Neural cell (in vitro differentiated cells): ENCODE measurements around the gene CDK17.

ENCODE experiments used
- EZH2 ChIP-seq: fragments of 200-600, 300-800 bp; shearing (Covaris generic), sonication (generic); IDR thresholded peaks from 2 replicates; pipeline ENCODE4 v1.6.1; 2014; ENCODE audit warnings: antibody characterized with exemption, low read length, borderline replicate concordance, mild to moderate bottlenecking; ENCODE audit not compliant: insufficient read depth, poor library complexity, severe bottlenecking
- POLR2AphosphoS5 ChIP-seq: IDR thresholded peaks from 2 replicates; pipeline ENCODE4 v1.6.1; 2012
- REST ChIP-seq: IDR thresholded peaks from 2 replicates; pipeline ENCODE4 v1.6.1; 2012; ENCODE audit warnings: borderline replicate concordance
- TAF1 ChIP-seq: IDR thresholded peaks from 2 replicates; pipeline ENCODE4 v1.6.1; 2012; ENCODE audit warnings: low read depth
- TF ChIP-seq, protein P1 (sequence below): fragments of 450-650 bp; IDR thresholded peaks from 2 replicates; pipeline ENCODE4 v1.5.1; 2014; ENCODE audit warnings: antibody characterized with exemption, mild to moderate bottlenecking, moderate library complexity; ENCODE audit not compliant: poor library complexity, severe bottlenecking

- TF ChIP-seq, protein P1, sequence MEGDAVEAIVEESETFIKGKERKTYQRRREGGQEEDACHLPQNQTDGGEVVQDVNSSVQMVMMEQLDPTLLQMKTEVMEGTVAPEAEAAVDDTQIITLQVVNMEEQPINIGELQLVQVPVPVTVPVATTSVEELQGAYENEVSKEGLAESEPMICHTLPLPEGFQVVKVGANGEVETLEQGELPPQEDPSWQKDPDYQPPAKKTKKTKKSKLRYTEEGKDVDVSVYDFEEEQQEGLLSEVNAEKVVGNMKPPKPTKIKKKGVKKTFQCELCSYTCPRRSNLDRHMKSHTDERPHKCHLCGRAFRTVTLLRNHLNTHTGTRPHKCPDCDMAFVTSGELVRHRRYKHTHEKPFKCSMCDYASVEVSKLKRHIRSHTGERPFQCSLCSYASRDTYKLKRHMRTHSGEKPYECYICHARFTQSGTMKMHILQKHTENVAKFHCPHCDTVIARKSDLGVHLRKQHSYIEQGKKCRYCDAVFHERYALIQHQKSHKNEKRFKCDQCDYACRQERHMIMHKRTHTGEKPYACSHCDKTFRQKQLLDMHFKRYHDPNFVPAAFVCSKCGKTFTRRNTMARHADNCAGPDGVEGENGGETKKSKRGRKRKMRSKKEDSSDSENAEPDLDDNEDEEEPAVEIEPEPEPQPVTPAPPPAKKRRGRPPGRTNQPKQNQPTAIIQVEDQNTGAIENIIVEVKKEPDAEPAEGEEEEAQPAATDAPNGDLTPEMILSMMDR, result no peak
- no peak for TF ChIP-seq REST
- TF ChIP-seq EZH2, result no peak
- TF ChIP-seq POLR2AphosphoS5, result no peak
- no peak for TF ChIP-seq TAF1
Observed at GRCh38 chr12:96444399-96444798, 44.2 kb upstream of the CDK17 start.
